Suppressor macrophage treated with lipopolysaccharide for 1 hour (primary cell): Measurements from ENCODE around the gene MED29.

ENCODE experiments used
- DNase-seq, 3 donors: peaks; one replicate each; pipeline ENCODE4 v3.0.0-alpha.2; 2020 to 2022

Gene MED29

GRCh38 chr19:39390751-39391437 lies at the start of gene MED29, which contains the start of gene PAF1:
Gene MED29 (plus strand): TSS chr19:39391378. CDS start chr19:39391423, 45 bp downstream.
Gene PAF1 (minus strand): TSS chr19:39391106. CDS start chr19:39390864, 242 bp downstream.
- DNase-seq, result peak; percentile 97 to 100 (median 99)

- peak; percentile 99 to 100 (median 100) for DNase-seq
Measured at GRCh38 chr19:39341719-39342604, 49.2 kb upstream of the MED29 start, which contains the start of gene SAMD4B. Gene SAMD4B (plus strand): TSS chr19:39342421. CDS start chr19:39356894, 14,473 bp downstream.

GRCh38 chr19:39342647-39343305 lies 48.4 kb upstream of the MED29 start:
- DNase-seq, result peak in 2 of 3 donors; percentile 23 to 41

GRCh38 chr19:39345956-39346355 lies 45.2 kb upstream of the MED29 start:
- DNase-seq, result peak in 1 of 3 donors; percentile 8

GRCh38 chr19:39347332-39348164 lies 43.6 kb upstream of the MED29 start:
- peak in 1 of 3 donors; percentile 16 for DNase-seq

GRCh38 chr19:39349326-39349725 lies 41.9 kb upstream of the MED29 start:
- no peak for DNase-seq

- DNase-seq, result peak in 1 of 3 donors; percentile 1
Measured at GRCh38 chr19:39350156-39350555, 41.0 kb upstream of the MED29 start.

- DNase-seq, result peak; percentile 51 to 60 (median 58)
Measured at GRCh38 chr19:39351537-39352064, 39.6 kb upstream of the MED29 start.

- no peak for DNase-seq
Measured at GRCh38 chr19:39352381-39353255, 38.6 kb upstream of the MED29 start.

- DNase-seq, result no peak
Measured at GRCh38 chr19:39355253-39355652, 35.9 kb upstream of the MED29 start.

GRCh38 chr19:39356073-39356472 lies 35.1 kb upstream of the MED29 start:
- no peak for DNase-seq

- no peak for DNase-seq
Measured at GRCh38 chr19:39356647-39357046, 34.5 kb upstream of the MED29 start.

- no peak for DNase-seq
Measured at GRCh38 chr19:39359026-39359425, 32.2 kb upstream of the MED29 start.

- no peak for DNase-seq
Measured at GRCh38 chr19:39360599-39360998, 30.6 kb upstream of the MED29 start.

GRCh38 chr19:39362682-39363657 lies 28.2 kb upstream of the MED29 start:
- peak; percentile 14 to 42 (median 42) for DNase-seq

- no peak for DNase-seq
Measured at GRCh38 chr19:39363901-39364457, 27.2 kb upstream of the MED29 start.

- DNase-seq, result no peak
Measured at GRCh38 chr19:39365531-39365930, 25.6 kb upstream of the MED29 start.

GRCh38 chr19:39369200-39369599 lies 22.0 kb upstream of the MED29 start:
- no peak for DNase-seq

- DNase-seq, result no peak
Measured at GRCh38 chr19:39370735-39371134, 20.4 kb upstream of the MED29 start.
